HG03139 (cell line): ENCODE data around the gene VARS2.

ENCODE experiments used
- ATAC-seq: cut with Tn5 transposase; IDR thresholded peaks from one replicate; pipeline ENCODE4 v1.9.1; 2021; ENCODE audit not compliant: unreplicated experiment

Gene VARS2

GRCh38 chr6:30884521-30885480 is 29.2 kb upstream of the VARS2 start:
- no peak for ATAC-seq

GRCh38 chr6:30885481-30885998 is 28.5 kb upstream of the VARS2 start:
- ATAC-seq = no peak

GRCh38 chr6:30885999-30886896 is 27.8 kb upstream of the VARS2 start:
- no peak for ATAC-seq

GRCh38 chr6:30886897-30887255 is 27.2 kb upstream of the VARS2 start:
- no peak for ATAC-seq

GRCh38 chr6:30887901-30888815 is 25.9 kb upstream of the VARS2 start:
- ATAC-seq = no peak

- no peak for ATAC-seq
Observed at GRCh38 chr6:30888816-30889495, 25.1 kb upstream of the VARS2 start.

GRCh38 chr6:30889496-30889885 is 24.5 kb upstream of the VARS2 start:
- no peak for ATAC-seq

- no peak for ATAC-seq
Observed at GRCh38 chr6:30889921-30890645, 24.0 kb upstream of the VARS2 start.

GRCh38 chr6:30890646-30891449 is 23.2 kb upstream of the VARS2 start:
- ATAC-seq = no peak

GRCh38 chr6:30891450-30891723 is 22.7 kb upstream of the VARS2 start:
- ATAC-seq = no peak

- ATAC-seq = no peak
Observed at GRCh38 chr6:30891816-30892538, 22.1 kb upstream of the VARS2 start.

GRCh38 chr6:30893001-30893591 is 20.9 kb upstream of the VARS2 start:
- no peak for ATAC-seq

GRCh38 chr6:30893666-30894065 is 20.4 kb upstream of the VARS2 start:
- ATAC-seq = no peak

GRCh38 chr6:30894381-30894780 is 19.7 kb upstream of the VARS2 start:
- ATAC-seq = no peak

- no peak for ATAC-seq
Observed at GRCh38 chr6:30894935-30895334, 19.1 kb upstream of the VARS2 start.

GRCh38 chr6:30895343-30895742 is 18.7 kb upstream of the VARS2 start:
- ATAC-seq = no peak

GRCh38 chr6:30896541-30896940 is 17.5 kb upstream of the VARS2 start:
- ATAC-seq = no peak

- ATAC-seq = no peak
Observed at GRCh38 chr6:30897882-30898281, 16.2 kb upstream of the VARS2 start.
